Fibroblast of lung (primary cell): ENCODE measurements around the gene GABRG3. TPM values are rescaled to one million over a fixed set of nuclear protein-coding genes. Genes with fewer than 3 reads are reported as not detected.

Experiments used
- DNase-seq, 2 donors: peaks; one replicate each; pipeline versions ENCODE4 v3.0.0 to v3.0.0-alpha.2; 2010; ENCODE audit warnings: low read depth in 2 of 2
- H2AFZ ChIP-seq: 2 replicates; pipeline ENCODE4 v1.5.1; 2012; ENCODE audit warnings: low read length, control low read depth, inconsistent platforms
- H3K27ac ChIP-seq: 2 replicates; pipeline ENCODE4 v1.5.1; 2011; ENCODE audit warnings: low read length, control low read depth; ENCODE audit not compliant: insufficient read depth
- H3K27me3 ChIP-seq: 2 replicates; pipeline ENCODE4 v1.5.1; 2011; ENCODE audit warnings: mild to moderate bottlenecking, low read length; ENCODE audit not compliant: control insufficient read depth, insufficient read depth
- H3K36me3 ChIP-seq: 2 replicates; pipeline ENCODE4 v1.5.1; 2011; ENCODE audit warnings: low read length; ENCODE audit not compliant: control insufficient read depth, insufficient read depth
- H3K4me1 ChIP-seq: 2 replicates; pipeline ENCODE4 v1.5.1; 2011; ENCODE audit warnings: low read length; ENCODE audit not compliant: control insufficient read depth, insufficient read depth; ENCODE audit errors: extremely low read depth
- H3K4me2 ChIP-seq: 2 replicates; pipeline ENCODE4 v1.5.1; 2011; ENCODE audit warnings: low read length, control low read depth; ENCODE audit not compliant: insufficient read depth; ENCODE audit errors: extremely low read depth
- H3K4me3 ChIP-seq, 4 experiments: fragments of 200-600 bp in 1 of 4; sonication (generic) in 1 of 4; replicated peaks in 1 of 4; 2 replicates each; pipeline ENCODE4 v1.5.1; 2011 to 2016; ENCODE audit warnings: low read length in 4 of 4, low read depth in 3 of 4, mild to moderate bottlenecking in 3 of 4, control low read depth in 2 of 4, inconsistent platforms in 1 of 4, mixed read lengths in 1 of 4; ENCODE audit not compliant: insufficient read depth in 1 of 4; ENCODE audit errors: control extremely low read depth in 1 of 4
- H3K79me2 ChIP-seq: 2 replicates; pipeline ENCODE4 v1.5.1; 2012; ENCODE audit warnings: mild to moderate bottlenecking, low read length, inconsistent platforms; ENCODE audit not compliant: control insufficient read depth, insufficient read depth
- H3K9ac ChIP-seq: 2 replicates; pipeline ENCODE4 v1.5.1; 2011; ENCODE audit warnings: mild to moderate bottlenecking, low read length, control low read depth; ENCODE audit not compliant: insufficient read depth
- H3K9me3 ChIP-seq: 2 replicates; pipeline ENCODE4 v1.5.1; 2012; ENCODE audit warnings: low read depth, low read length; ENCODE audit not compliant: control insufficient read depth, insufficient read depth
- H4K20me1 ChIP-seq: 2 replicates; pipeline ENCODE4 v1.5.1; 2011; ENCODE audit warnings: low read length; ENCODE audit not compliant: control insufficient read depth, insufficient read depth; ENCODE audit errors: extremely low read depth
- EZH2 ChIP-seq: IDR thresholded peaks from 2 replicates; pipeline ENCODE4 v1.5.1; 2012; ENCODE audit warnings: low read length, control low read depth, mild to moderate bottlenecking; ENCODE audit errors: missing control alignments
- polyA plus RNA-seq, 2 donors: library from polyadenylated mRNA; depleted of rRNA in 1 of 2; stranded (reverse) in 1 of 2; unstranded in 1 of 2; fragments of >200 nt; gene quantifications; 2 replicates each; pipeline ENCODE4 v1.2.1, GENCODE V29; 2011 to 2012; ENCODE audit warnings: missing spikeins in 1 of 2
- total RNA-seq: library from RNA; depleted of rRNA; stranded (reverse); fragments of >200 nt; gene quantifications from 2 replicates; pipeline ENCODE4 v1.2.1, GENCODE V29; 2014
- TF ChIP-seq, protein P1 (sequence below), 2 donors: IDR thresholded peaks in 1 of 2; conservative IDR thresholded peaks in 1 of 2; 1 replicate in 1 of 2; 2 replicates in 1 of 2; pipeline ENCODE4 v1.5.1; 2011 to 2012; ENCODE audit warnings: low read length in 2 of 2, control low read depth in 1 of 2, inconsistent platforms in 1 of 2, low read depth in 1 of 2, mild to moderate bottlenecking in 1 of 2

GABRG3 gene
- total and polyA plus RNA-seq, 2 donors (not counting 1 experiment from before 2014, with no cell fraction given), result not detected

DNA sequence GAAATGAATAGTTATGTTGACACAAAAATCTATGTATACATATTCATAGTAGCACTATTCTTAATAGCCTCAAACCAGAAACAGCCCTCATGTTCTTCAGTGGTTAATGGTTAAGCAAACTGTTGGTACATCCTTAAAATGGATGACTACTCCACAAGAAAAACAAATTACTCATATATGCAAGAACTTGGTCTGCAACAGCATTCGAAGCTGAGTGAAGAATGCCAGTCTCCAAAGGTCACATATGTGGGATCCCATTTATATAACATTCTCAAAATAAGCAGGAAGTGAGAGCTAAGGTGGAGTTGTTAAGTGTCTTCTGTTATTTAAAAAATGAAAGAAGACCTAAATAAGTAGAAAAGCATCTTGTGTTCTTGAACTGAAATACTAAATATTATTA lies 365.7 kb downstream of the GABRG3 start:
- H4K20me1 ChIP-seq, result no peaks in the 10 kb centered on the region
- no peaks in the 10 kb centered on the region for H3K4me1 ChIP-seq
- H2AFZ ChIP-seq, result no peak overlapping the region
- H3K36me3 ChIP-seq, result no peaks in the 10 kb centered on the region
- no peaks in the 10 kb centered on the region for H3K9me3 ChIP-seq
- no peaks in the 10 kb centered on the region for H3K79me2 ChIP-seq
- H3K27me3 ChIP-seq, result no peaks in the 10 kb centered on the region
- no peak overlapping the region for H3K27ac ChIP-seq
- H3K9ac ChIP-seq, result no peak overlapping the region
- no peak overlapping the region for H3K4me2 ChIP-seq
- H3K4me3 ChIP-seq, result no peak overlapping the region
- TF ChIP-seq, protein P1, sequence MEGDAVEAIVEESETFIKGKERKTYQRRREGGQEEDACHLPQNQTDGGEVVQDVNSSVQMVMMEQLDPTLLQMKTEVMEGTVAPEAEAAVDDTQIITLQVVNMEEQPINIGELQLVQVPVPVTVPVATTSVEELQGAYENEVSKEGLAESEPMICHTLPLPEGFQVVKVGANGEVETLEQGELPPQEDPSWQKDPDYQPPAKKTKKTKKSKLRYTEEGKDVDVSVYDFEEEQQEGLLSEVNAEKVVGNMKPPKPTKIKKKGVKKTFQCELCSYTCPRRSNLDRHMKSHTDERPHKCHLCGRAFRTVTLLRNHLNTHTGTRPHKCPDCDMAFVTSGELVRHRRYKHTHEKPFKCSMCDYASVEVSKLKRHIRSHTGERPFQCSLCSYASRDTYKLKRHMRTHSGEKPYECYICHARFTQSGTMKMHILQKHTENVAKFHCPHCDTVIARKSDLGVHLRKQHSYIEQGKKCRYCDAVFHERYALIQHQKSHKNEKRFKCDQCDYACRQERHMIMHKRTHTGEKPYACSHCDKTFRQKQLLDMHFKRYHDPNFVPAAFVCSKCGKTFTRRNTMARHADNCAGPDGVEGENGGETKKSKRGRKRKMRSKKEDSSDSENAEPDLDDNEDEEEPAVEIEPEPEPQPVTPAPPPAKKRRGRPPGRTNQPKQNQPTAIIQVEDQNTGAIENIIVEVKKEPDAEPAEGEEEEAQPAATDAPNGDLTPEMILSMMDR (conservative IDR thresholded peaks at IDR 0.05 in 1 of 2, IDR thresholded peaks at IDR 0.05 in 1 of 2; ENCODE audit: low read depth in 1 of 2, low read length in 2 of 2), result no peak
- no peak for TF ChIP-seq EZH2
- DNase-seq, result peak; percentile 31 to 61

- H3K4me1 ChIP-seq, result no peaks in the 10 kb centered on the region
- no peak overlapping the region for H3K4me2 ChIP-seq
- H3K9me3 ChIP-seq, result no peaks in the 10 kb centered on the region
- no peak overlapping the region for H3K9ac ChIP-seq
- H4K20me1 ChIP-seq, result no peaks in the 10 kb centered on the region
- no peak for TF ChIP-seq EZH2
- TF ChIP-seq, protein P1 (conservative IDR thresholded peaks at IDR 0.05 in 1 of 2, IDR thresholded peaks at IDR 0.05 in 1 of 2; ENCODE audit: low read depth in 1 of 2, low read length in 2 of 2), result no peak
- H3K27ac ChIP-seq, result no peak overlapping the region
- H2AFZ ChIP-seq, result no peak overlapping the region
- no peaks in the 10 kb centered on the region for H3K36me3 ChIP-seq
- H3K79me2 ChIP-seq, result no peaks in the 10 kb centered on the region
- H3K4me3 ChIP-seq, result no peak overlapping the region
- no peak for DNase-seq
- H3K27me3 ChIP-seq, result no peaks in the 10 kb centered on the region
These were observed 368.2 kb downstream of the GABRG3 start for GRCh38 chr15:27339138-27339537.

GRCh38 chr15:27341780-27342343 lies 370.9 kb downstream of the GABRG3 start:
- no peaks in the 10 kb centered on the region for H4K20me1 ChIP-seq
- H3K4me1 ChIP-seq, result no peaks in the 10 kb centered on the region
- no peak overlapping the region for H3K4me3 ChIP-seq
- no peaks in the 10 kb centered on the region for H3K36me3 ChIP-seq
- H3K9ac ChIP-seq, result no peak overlapping the region
- no peak overlapping the region for H2AFZ ChIP-seq
- H3K4me2 ChIP-seq, result no peak overlapping the region
- TF ChIP-seq EZH2, result no peak
- TF ChIP-seq, protein P1 (conservative IDR thresholded peaks at IDR 0.05 in 1 of 2, IDR thresholded peaks at IDR 0.05 in 1 of 2; ENCODE audit: low read depth in 1 of 2, low read length in 2 of 2), result no peak
- no peak overlapping the region for H3K27ac ChIP-seq
- H3K9me3 ChIP-seq, result no peaks in the 10 kb centered on the region
- no peaks in the 10 kb centered on the region for H3K27me3 ChIP-seq
- H3K79me2 ChIP-seq, result no peaks in the 10 kb centered on the region
- DNase-seq, result no peak
